Measurements from ENCODE around the gene KLKB1.

- TF ChIP-seq CTCF (IDR thresholded peaks at IDR 0.05) (no peak), POLR2A (IDR thresholded peaks at IDR 0.05) (no peak)
Measured at GRCh38 chr4:186200516-186200915, 26.8 kb upstream of the KLKB1 start.

All from gastroesophageal sphincter (tissue), 3 donors.